ENCODE results near the gene SPATA31C1. TPM values are rescaled to one million over a fixed set of nuclear protein-coding genes. Genes with fewer than 3 reads are reported as not detected.

The SPATA31C1 gene
- total RNA-seq, 6 donors from 2014 or later: not detected

DNA sequence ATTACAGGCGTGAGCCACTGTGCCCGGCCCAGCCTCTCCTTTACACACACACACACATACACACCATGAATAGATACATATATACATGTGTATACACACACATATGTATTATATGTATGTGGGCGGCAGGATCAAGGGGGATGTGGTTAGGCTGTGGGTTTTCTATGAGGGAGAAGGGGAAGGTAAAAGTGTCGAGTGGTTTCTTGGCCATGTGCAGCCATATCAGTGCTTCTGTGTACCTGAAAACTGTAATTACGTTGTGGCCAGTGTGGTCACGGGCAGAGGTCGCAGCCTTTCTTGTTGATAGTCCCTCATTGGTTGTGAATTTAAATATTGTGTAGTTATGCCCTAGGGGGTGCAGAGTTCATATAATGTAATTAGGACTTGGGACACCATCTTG lies 40.1 kb downstream of the SPATA31C1 start:
- H3K27me3 ChIP-seq: no peaks in the 10 kb centered on the region
- 81 to 82% methylated on average over 7 of the region's 7 CpGs for WGBS, 2 donors
- no peak for ATAC-seq (ENCODE audit: low FRiP score in 2 of 2)
- no peaks in the 10 kb centered on the region for H3K9me3 ChIP-seq
- H3K4me1 ChIP-seq: no peaks in the 10 kb centered on the region
- no peaks in the 10 kb centered on the region for H3K36me3 ChIP-seq
- no peak overlapping the region for H3K27ac ChIP-seq
- TF ChIP-seq POLR2A (IDR thresholded peaks at IDR 0.05): no peak
- TF ChIP-seq, protein P1, sequence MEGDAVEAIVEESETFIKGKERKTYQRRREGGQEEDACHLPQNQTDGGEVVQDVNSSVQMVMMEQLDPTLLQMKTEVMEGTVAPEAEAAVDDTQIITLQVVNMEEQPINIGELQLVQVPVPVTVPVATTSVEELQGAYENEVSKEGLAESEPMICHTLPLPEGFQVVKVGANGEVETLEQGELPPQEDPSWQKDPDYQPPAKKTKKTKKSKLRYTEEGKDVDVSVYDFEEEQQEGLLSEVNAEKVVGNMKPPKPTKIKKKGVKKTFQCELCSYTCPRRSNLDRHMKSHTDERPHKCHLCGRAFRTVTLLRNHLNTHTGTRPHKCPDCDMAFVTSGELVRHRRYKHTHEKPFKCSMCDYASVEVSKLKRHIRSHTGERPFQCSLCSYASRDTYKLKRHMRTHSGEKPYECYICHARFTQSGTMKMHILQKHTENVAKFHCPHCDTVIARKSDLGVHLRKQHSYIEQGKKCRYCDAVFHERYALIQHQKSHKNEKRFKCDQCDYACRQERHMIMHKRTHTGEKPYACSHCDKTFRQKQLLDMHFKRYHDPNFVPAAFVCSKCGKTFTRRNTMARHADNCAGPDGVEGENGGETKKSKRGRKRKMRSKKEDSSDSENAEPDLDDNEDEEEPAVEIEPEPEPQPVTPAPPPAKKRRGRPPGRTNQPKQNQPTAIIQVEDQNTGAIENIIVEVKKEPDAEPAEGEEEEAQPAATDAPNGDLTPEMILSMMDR (IDR thresholded peaks at IDR 0.05): no peak
- no peak for TF ChIP-seq EP300 (IDR thresholded peaks at IDR 0.05)
- no peak for TF ChIP-seq POLR2AphosphoS5 (IDR thresholded peaks at IDR 0.05)
- no peak for DNase-seq
- no peak overlapping the region for H3K4me3 ChIP-seq

DNA sequence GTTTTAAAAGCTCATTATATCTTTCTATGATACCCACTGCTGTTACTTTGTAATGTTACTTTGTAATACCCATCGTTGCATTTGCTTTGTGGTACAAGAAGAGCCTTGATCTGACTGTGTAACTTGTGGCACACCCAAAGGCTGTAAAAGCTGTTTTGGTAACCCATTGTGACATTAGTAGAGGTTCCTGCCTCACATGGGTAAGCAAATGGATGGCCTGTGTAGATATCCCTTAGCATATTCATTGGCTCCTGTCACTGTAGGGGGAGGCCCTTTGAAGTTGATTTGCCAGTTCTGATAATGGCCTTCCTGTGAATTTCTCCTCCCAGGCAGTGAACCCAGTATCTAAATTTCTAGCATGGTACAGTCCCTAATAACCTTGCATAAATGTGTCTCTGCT lies 40.8 kb downstream of the SPATA31C1 start:
- Histone ChIP-seq H3K4me3 (no peak overlapping the region), H3K4me1 (no peaks in the 10 kb centered on the region), H3K27me3 (no peaks in the 10 kb centered on the region), H3K27ac (no peak overlapping the region), H3K9me3 (no peaks in the 10 kb centered on the region), H3K36me3 (no peaks in the 10 kb centered on the region)
- DNase-seq: no peak
- no peak for ATAC-seq (ENCODE audit: low FRiP score in 2 of 2)
- 88 to 91% methylated on average over 1 of the region's 1 CpG for WGBS, 2 donors
- TF ChIP-seq, protein P1 (IDR thresholded peaks at IDR 0.05): no peak
- TF ChIP-seq POLR2A (IDR thresholded peaks at IDR 0.05): no peak
- TF ChIP-seq POLR2AphosphoS5 (IDR thresholded peaks at IDR 0.05): no peak
- TF ChIP-seq EP300 (IDR thresholded peaks at IDR 0.05): no peak

DNA sequence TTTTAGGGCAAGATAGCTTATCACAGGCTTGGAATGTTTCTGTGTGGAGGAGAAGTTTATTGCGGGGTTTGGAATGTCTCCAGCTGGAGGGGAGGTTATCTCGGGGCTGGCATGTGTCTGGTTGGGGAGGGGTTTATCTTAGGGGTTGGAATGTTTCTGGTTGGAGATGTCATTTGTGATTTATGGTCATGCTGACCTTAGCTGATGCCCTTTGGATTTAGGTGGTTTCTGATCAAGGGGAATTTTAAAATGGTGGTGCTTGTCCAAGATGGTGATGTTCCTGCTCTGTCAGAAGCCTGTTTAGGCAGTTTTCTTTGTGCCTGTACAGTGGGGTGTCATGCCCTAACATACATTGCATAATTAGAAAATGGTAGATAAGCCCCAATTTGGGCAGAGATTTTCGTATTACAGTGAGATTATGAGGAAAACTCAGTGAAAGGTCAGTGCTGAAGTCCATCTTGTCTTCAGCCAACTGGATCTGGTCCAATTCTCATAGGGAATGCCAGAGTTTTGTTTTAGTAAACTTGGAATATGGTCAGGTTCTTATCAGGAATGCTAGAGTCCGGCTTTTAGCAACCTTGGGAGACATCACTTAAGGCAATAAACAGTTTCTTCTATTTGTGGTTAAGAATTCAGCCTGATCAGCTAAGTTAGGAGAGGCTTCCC lies 42.3 kb downstream of the SPATA31C1 start:
- TF ChIP-seq EP300 (IDR thresholded peaks at IDR 0.05) (no peak), POLR2AphosphoS5 (IDR thresholded peaks at IDR 0.05) (no peak), POLR2A (IDR thresholded peaks at IDR 0.05) (no peak)
- TF ChIP-seq, protein P1 (IDR thresholded peaks at IDR 0.05): no peak
- ATAC-seq (ENCODE audit: low FRiP score in 2 of 2): no peak

DNA sequence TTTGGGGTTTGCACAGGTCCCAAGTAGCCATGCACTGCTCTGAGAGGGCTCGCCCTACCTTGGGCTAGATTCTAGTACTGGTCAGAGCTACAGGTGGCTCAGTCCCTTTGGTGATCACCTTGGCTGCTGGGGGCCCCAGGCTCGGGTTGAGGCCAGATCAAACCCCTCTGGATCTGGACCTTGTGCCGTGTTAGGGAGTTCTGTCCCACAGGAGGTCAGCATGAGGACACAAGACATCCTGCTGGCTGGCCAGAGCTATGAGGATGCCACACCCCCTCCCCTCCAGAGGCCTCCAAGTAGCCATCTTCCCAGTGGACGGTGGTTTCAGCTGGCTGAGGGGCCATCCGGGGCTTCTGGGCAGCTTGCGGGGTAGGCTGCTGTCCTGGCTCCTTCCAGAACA lies 46.0 kb downstream of the SPATA31C1 start:
- H3K9me3 ChIP-seq: no peaks in the 10 kb centered on the region
- 88% methylated on average over 6 of the region's 6 CpGs; no CpG with 5 or more reads in 1 of the 2 donors for WGBS, 2 donors
- ATAC-seq (ENCODE audit: low FRiP score in 2 of 2) (peak in 1 of 2 donors; percentile 16), DNase-seq (no peak)
- peaks cover 0 to 18% (median 9%) of the 10 kb centered on the region in 4 donors for H3K36me3 ChIP-seq
- H3K27ac ChIP-seq: no peak overlapping the region
- no peaks in the 10 kb centered on the region for H3K27me3 ChIP-seq
- H3K4me1 ChIP-seq: no peaks in the 10 kb centered on the region
- TF ChIP-seq EP300 (IDR thresholded peaks at IDR 0.05) (no peak), POLR2AphosphoS5 (IDR thresholded peaks at IDR 0.05) (no peak), POLR2A (IDR thresholded peaks at IDR 0.05) (no peak)
- TF ChIP-seq, protein P1 (IDR thresholded peaks at IDR 0.05): no peak
- H3K4me3 ChIP-seq: no peak overlapping the region

More for the DNA sequence above, 42.3 kb downstream of the SPATA31C1 start:
- H3K27ac ChIP-seq: no peak overlapping the region
- no peak for DNase-seq
- 37 to 41% methylated on average over 4 of the region's 4 CpGs for WGBS, 2 donors
- no peaks in the 10 kb centered on the region for H3K27me3 ChIP-seq
- H3K4me1 ChIP-seq: no peaks in the 10 kb centered on the region
- no peaks in the 10 kb centered on the region for H3K36me3 ChIP-seq
- no peak overlapping the region for H3K4me3 ChIP-seq
- H3K9me3 ChIP-seq: no peaks in the 10 kb centered on the region

DNA sequence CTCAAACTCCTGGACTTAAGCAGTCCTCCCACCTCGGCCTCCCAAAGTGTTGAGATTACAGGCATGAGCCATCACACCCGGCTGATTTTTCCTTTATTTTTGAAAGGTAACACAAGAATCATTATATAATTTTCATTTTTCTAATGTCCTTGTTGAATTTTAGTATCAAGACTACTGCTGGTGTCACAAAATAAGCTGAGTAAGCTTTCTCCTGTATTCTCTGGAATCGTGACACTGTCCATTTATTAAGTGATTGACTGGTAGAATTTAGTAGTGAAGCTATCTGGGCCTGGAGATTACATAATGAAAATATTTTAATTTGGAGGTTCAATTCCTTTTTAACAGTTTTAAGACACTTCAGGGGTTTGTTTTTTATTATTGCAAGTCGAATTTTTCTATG lies 47.1 kb downstream of the SPATA31C1 start:
- WGBS, 2 donors: 63 to 69% methylated on average over 4 of the region's 4 CpGs
- no peak for DNase-seq
- Histone ChIP-seq H3K27ac (no peak overlapping the region), H3K27me3 (no peaks in the 10 kb centered on the region), H3K4me3 (no peak overlapping the region), H3K4me1 (no peaks in the 10 kb centered on the region), H3K9me3 (no peaks in the 10 kb centered on the region), H3K36me3 (peaks cover 0 to 25% (median 10%) of the 10 kb centered on the region in 4 donors)
- TF ChIP-seq, protein P1 (IDR thresholded peaks at IDR 0.05): no peak
- no peak for TF ChIP-seq POLR2AphosphoS5 (IDR thresholded peaks at IDR 0.05)
- TF ChIP-seq POLR2A (IDR thresholded peaks at IDR 0.05): no peak
- no peak for TF ChIP-seq EP300 (IDR thresholded peaks at IDR 0.05)
- no peak for ATAC-seq (ENCODE audit: low FRiP score in 2 of 2)

All from upper lobe of left lung (tissue), 6 donors.